GM23338 (cell line): ENCODE data around the gene MYLK2. TPM values are rescaled to one million over a fixed set of nuclear protein-coding genes. Genes with fewer than 3 reads are reported as not detected.

ENCODE experiments used
- CREB1 ChIP-seq: fragments of 250-450 bp; sonication (Bioruptor Pico); IDR thresholded peaks from 2 replicates; pipeline ENCODE4 v1.5.0; 2020; ENCODE audit warnings: low read depth, mild to moderate bottlenecking, moderate library complexity
- CTCF ChIP-seq, 2 experiments: fragments of 200-600 bp in 1 of 2; sonication (generic) in 1 of 2; conservative IDR thresholded peaks; 2 replicates each; pipeline versions ENCODE4 v1.5.1 to v1.6.1; 2016 to 2017; ENCODE audit warnings: antibody characterized with exemption in 2 of 2, low read depth in 2 of 2, mild to moderate bottlenecking in 2 of 2, moderate library complexity in 1 of 2
- EZH2phosphoT487 ChIP-seq: fragments of 200-600 bp; sonication (generic); IDR thresholded peaks from one replicate; pipeline ENCODE4 v1.8.1; 2018; ENCODE audit warnings: antibody characterized with exemption; ENCODE audit not compliant: unreplicated experiment
- JUNB ChIP-seq: IDR thresholded peaks from one replicate; pipeline ENCODE4 v1.6.1; 2016; ENCODE audit warnings: antibody characterized with exemption; ENCODE audit not compliant: unreplicated experiment
- NANOG ChIP-seq: IDR thresholded peaks from 2 replicates; pipeline ENCODE4 v1.6.1; 2016; ENCODE audit warnings: antibody characterized with exemption, borderline replicate concordance
- POLR2AphosphoS5 ChIP-seq: IDR thresholded peaks from 2 replicates; pipeline ENCODE4 v1.6.1; 2016; ENCODE audit warnings: antibody characterized with exemption, low read depth
- REST ChIP-seq: IDR thresholded peaks from one replicate; pipeline ENCODE4 v1.6.1; 2018; ENCODE audit warnings: antibody characterized with exemption; ENCODE audit not compliant: unreplicated experiment
- ZNF114 ChIP-seq: fragments of 250-450 bp; sonication (Bioruptor Pico); IDR thresholded peaks from 2 replicates; pipeline ENCODE4 v1.5.0; 2020; ENCODE audit warnings: mild to moderate bottlenecking, moderate library complexity
- ZNF331 ChIP-seq: fragments of 250-450 bp; sonication (Bioruptor Pico); IDR thresholded peaks from 2 replicates; pipeline ENCODE4 v1.5.0; 2020; ENCODE audit warnings: low read depth, mild to moderate bottlenecking, moderate library complexity
- ZNF462 ChIP-seq: fragments of 250-450 bp; sonication (Bioruptor Pico); IDR thresholded peaks from 2 replicates; pipeline ENCODE4 v1.5.0; 2020; ENCODE audit warnings: mild to moderate bottlenecking, moderate library complexity
- polyA plus RNA-seq: library from polyadenylated mRNA; unstranded; fragments of >200 nt; fragmentation: Nextera tagmentation; extraction: Ambion mirVana; gene quantifications from 2 replicates; pipeline ENCODE4 v1.2.1, GENCODE V29; 2016
- total RNA-seq: library from RNA; depleted of rRNA; stranded (reverse); fragments of >200 nt; shearing (Covaris generic); gene quantifications from 2 replicates; pipeline ENCODE4 v1.2.3, GENCODE V29; 2014

The MYLK2 gene
- total and polyA plus RNA-seq, 2 experiments from 2014 or later: 0.21 to 0.28 TPM

- TF ChIP-seq ZNF462 (CRISPR knock-in tag): no peak
- no peak for TF ChIP-seq EZH2phosphoT487
- no peak for TF ChIP-seq CREB1 (CRISPR knock-in tag)
- no peak for TF ChIP-seq JUNB
- no peak for TF ChIP-seq POLR2AphosphoS5
- no peak for TF ChIP-seq CTCF (conservative IDR thresholded peaks at IDR 0.05; ENCODE audit: low read depth in 2 of 2)
- TF ChIP-seq REST: no peak
- no peak for TF ChIP-seq ZNF331 (CRISPR knock-in tag)
- no peak for TF ChIP-seq NANOG
- TF ChIP-seq ZNF114 (CRISPR knock-in tag): no peak
These were observed 37.2 kb upstream of the MYLK2 start (continued) for GRCh38 chr20:31781945-31782344.
